Superior temporal gyrus (tissue), 1 donor: ENCODE measurements around the gene GNAO1.

Experiments used
- DNase-seq: peaks from one replicate; pipeline ENCODE4 v3.0.0-alpha.2; 2016; ENCODE audit errors: extremely low spot score

GNAO1 gene

GRCh38 chr16:56198006-56198754, 6.9 kb downstream of the GNAO1 start:
- no peak for DNase-seq

GRCh38 chr16:56198755-56199114, 7.4 kb downstream of the GNAO1 start:
- no peak for DNase-seq

- no peak for DNase-seq
Measured at GRCh38 chr16:56199164-56199563, 7.9 kb downstream of the GNAO1 start.

DNA sequence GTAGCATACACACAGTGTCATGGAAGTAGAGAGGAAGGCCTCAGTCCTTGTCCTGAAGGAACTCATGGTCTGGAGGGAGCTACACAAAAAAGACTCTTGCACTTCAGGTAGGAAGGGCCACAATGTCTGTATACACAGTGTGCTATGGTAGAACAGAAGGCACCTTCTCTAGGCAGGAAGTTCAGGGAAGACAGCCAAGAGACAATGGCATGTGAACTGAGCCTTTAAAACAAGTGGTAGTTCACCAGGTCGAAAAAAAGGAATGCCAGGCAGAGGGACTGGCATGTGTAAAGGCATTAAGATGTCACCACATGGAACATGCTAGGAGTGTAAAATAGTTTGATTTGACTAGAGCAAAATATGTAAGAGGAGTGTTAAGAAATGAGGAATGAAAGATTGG, 9.7 kb downstream of the GNAO1 start:
- no peak for DNase-seq

GRCh38 chr16:56202036-56202435, 10.7 kb downstream of the GNAO1 start:
- DNase-seq = no peak

- no peak for DNase-seq
Measured at GRCh38 chr16:56203052-56203451, 11.8 kb downstream of the GNAO1 start.

GRCh38 chr16:56204816-56205215, 13.5 kb downstream of the GNAO1 start:
- no peak for DNase-seq

DNA sequence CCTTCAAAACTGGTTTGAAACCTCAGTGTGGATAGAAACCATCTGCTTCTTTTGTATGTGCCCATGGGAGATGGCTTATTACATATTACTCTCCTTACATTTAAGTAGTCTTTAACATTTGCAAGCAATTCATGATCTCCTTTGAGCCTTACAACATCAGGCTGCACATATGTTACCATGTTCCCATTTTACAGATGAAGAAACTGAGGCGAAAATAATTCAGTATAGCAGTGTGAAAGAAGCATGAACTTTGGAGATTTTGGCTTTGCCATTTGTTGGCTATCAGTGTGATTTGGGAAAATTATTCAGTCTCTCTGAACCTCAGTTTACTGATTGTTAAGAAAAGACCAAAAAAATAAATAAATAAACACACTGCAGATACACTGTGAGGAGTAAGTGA, 15.7 kb downstream of the GNAO1 start:
- DNase-seq = no peak

DNA sequence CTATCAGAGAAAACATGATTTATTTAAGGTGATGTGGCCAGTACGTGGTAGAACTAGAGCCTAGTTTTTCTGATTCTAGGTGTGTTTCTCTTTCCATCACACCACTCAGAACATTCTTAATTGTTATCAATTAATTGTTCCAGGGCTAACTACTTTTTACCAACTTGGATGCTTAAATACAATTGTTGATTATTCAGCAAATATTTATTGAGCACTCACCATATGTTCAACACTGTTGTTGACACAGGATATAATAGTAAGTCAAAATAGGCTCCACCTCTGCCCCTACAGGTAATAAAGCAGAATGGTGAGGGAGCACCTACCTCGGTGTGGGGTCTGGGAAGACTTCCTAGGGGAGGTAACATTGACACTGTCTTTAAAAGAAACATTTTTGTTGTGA, 16.1 kb downstream of the GNAO1 start:
- no peak for DNase-seq

DNA sequence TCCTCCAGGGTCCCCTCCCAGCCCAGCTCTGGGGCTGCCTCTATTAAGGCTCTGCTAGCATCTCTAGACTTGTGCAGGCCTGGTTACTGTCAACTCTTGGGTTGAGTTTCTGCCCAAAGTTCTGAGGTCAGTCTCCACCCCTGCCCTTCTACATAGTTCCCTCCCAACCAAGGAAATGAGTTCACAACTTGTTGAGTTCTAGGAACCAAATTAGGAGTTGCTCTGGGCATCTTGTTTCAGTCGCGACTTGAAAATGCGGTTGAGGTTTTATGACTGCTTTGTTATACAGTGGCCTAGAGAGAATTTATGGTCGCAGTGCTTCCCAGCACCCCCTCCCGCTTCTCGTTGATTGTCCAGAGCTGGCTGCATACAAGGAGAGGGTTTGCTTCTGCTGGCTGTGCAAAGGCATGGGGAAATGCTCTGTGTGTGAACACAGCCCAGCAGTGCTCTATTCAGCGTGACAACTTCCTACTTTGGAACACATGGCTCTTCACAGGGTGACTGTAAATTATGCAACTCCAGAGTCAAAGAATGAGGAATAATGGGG, 20.2 kb downstream of the GNAO1 start:
- DNase-seq = no peak

DNA sequence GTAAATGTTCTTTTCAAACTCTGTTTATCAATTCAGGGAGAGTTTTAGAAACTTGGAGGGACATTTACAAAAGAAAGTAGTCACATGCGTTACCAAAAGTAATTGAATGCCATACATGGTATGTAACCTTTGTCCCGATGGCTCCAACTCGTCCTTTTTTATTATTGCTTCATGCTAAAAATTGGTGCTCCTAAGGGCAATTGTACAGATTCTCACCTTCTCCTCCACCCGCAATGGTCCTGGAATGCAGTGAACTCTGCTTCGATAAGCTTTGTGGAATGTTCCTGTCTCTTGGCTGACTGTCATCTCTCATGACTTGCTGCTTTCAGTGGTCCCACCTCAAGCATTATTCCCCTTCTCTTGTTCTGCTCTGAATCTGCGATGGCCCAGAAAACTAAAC, 20.9 kb downstream of the GNAO1 start:
- no peak for DNase-seq

DNA sequence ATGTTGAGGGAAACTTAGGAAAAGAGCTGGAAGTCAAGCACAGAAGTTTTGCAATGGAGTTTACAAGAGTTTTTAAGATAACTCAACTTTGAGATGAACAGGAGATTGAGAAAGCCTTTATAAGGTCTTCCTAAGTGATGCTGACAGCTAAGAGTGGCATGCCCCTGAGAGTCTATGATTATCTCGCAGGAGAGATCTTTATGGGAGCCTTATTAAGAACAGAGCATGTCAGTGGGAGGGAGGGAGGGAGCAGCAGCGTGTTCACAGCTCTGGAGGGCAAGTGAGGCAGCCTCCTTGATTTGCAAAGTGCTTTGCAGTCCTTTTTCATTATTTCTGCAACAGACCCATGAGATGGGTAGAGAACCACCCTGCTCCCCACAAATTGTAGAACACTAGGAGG, 30.7 kb downstream of the GNAO1 start:
- no peak for DNase-seq

DNA sequence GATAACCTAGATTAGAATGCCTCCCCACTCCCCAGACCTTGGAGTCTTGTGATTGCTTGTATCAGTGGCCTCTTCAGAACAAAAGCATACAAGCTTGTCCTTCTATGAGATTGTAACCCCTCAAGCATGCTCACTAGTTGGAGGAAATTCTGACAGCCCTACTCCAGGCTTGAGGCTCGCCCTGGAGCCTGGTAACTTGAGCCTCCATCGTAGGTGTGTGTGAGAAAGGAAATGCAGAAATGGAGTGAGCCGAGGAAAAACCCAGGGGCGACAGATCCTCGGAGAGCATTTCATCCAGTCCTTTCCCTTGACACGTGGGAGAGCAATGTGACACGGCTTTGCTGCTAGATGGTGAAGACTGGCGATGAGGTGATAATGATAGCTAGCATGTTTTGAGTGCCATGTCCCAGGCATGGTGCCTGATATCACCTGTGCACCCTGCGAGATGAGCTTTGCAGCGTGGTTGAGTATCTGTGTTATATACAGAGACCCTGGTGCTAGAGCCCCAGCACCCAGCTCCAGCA, 31.2 kb downstream of the GNAO1 start:
- DNase-seq = no peak

GRCh38 chr16:56225017-56225742, 33.9 kb downstream of the GNAO1 start:
- no peak for DNase-seq

DNA sequence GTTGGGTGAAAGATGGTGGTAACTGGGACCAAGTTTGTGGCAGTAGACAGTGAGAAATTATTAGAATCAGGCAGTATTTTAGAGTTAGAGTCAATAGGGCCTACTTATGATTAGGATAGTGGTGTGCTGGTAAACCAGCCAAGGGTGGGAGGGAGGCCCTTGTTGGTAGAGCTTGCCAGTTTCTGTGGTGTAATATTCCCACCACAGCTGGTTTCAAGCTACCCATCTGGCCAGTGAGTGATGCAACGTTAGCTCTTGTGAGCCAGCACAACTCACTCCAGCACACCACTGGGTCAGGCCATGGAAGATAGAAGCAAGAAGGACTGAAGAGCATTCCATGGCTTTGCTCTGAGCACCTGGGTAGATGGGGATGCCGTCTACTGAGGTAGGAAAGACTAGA, 34.9 kb downstream of the GNAO1 start:
- DNase-seq = no peak

- no peak for DNase-seq
Measured at GRCh38 chr16:56226845-56227525, 35.7 kb downstream of the GNAO1 start.

DNA sequence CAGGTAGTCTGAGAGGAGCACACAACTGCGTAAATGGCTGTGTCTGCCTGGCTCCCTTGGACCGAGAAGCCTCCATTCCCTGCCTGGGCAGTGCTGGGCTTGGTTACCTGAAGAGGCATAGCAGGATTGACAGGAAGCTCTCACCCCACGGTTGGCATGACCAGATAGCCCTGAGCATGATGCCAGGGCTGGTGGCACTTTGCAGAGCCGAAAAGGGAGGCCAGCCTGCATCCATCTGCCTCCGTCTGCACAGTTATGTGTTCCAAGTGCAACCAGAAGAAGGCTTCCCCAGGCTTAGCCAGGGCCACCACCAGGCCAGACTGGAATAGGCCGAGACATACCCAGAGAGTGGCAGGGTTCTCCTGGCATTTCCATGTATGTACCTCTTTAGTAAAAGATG, 36.6 kb downstream of the GNAO1 start:
- DNase-seq = no peak

GRCh38 chr16:56228476-56228875, 37.2 kb downstream of the GNAO1 start:
- no peak for DNase-seq

DNA sequence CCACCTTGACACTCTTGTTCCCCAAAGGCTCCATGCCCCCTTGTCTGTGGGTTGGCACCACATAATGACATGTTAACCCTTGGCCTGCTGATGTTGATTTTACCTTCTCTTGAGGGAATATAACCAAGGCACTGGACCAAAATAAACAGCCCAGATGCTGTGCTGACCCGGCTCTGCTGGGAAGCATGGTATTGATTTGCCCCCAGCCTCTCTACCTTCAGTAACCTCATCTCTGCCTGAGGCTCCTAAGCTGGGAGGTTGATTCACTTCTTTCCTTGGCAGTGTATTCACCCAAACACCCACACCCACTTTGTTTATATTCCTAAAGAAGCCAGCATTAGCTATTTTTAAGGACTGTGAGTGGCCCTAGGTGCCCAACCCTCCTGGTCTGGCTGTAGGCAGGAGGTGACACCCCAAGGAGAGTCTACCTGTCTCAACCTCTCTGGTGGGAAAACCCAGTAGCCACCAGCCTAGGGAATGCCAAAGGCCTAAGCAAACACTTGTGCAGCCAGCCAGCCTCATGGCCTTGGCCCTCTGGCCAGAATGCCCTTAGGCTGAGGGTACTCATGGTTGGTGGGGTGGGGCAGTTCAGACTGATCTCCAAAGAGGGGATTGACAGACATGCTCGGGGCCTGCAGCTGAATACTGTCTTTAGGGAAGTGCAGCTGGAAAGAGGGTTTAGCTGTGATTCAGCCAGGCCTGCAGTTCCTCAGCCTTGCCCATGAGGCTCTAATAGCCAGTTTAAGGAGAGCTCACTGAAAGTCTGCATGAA, 42.7 kb downstream of the GNAO1 start:
- no peak for DNase-seq

DNA sequence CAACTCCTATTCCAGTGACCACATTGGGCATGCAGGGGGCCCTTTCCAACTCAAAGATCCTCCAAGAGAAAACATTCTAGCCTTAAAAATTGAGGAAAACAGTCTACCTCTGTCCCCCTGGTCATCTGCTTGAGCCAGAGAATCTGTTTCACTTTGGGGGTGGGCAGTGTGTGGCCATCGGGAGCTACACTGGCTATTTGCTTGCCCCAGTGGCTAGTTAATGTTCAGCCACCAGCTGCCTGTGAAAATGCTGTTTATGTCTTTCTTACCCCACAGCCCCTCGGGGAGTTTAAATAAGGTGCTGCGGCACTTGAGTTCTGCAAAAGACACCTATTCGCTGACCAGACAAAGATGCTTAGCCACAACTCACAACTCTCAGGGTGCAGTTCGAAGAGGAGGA, 43.4 kb downstream of the GNAO1 start:
- no peak for DNase-seq

GRCh38 chr16:56237451-56237930, 46.2 kb downstream of the GNAO1 start:
- DNase-seq = peak; percentile 83

DNA sequence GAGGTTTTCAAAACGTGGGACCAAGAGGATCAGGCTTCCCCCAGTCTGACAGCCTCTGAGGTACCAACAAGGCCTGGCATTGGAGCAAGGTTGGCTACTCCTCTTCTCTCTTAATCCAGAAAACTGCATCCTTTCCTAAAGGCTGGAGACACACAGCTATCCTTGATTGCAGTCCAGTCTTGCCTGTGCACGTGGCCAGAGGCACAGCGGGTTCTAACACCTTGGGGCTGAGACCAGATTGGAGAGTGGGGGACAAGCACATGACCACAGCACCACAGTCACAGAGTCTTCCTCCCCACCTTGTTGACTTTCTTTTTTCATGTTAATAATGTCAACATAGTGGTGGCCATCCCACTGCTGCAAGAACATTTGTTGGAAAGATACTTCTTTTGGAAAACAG, 46.9 kb downstream of the GNAO1 start:
- no peak for DNase-seq
